HG03521 (cell line): ENCODE measurements around the gene USB1.

Experiments used
- ATAC-seq: cut with Tn5 transposase; IDR thresholded peaks from one replicate; pipeline ENCODE4 v1.9.1; 2021; ENCODE audit warnings: mild to moderate bottlenecking, moderate library complexity; ENCODE audit not compliant: unreplicated experiment

The USB1 gene

GRCh38 chr16:58030136-58030840 lies 29.1 kb downstream of the USB1 start:
- no peak for ATAC-seq

- ATAC-seq: no peak
These were observed 30.0 kb downstream of the USB1 start for GRCh38 chr16:58031016-58031800.

- ATAC-seq: no peak
These were observed 31.6 kb downstream of the USB1 start for GRCh38 chr16:58032710-58033293.

GRCh38 chr16:58034128-58034685 lies 33.0 kb downstream of the USB1 start:
- ATAC-seq: no peak

- ATAC-seq: no peak
These were observed 33.6 kb downstream of the USB1 start for GRCh38 chr16:58034774-58035173.

GRCh38 chr16:58035356-58036170 lies 34.4 kb downstream of the USB1 start:
- ATAC-seq: no peak

GRCh38 chr16:58036943-58037342 lies 35.7 kb downstream of the USB1 start:
- no peak for ATAC-seq

GRCh38 chr16:58037365-58038057 lies 36.3 kb downstream of the USB1 start:
- ATAC-seq: no peak

- ATAC-seq: no peak
These were observed 37.0 kb downstream of the USB1 start for GRCh38 chr16:58038219-58038641.

- no peak for ATAC-seq
These were observed 38.8 kb downstream of the USB1 start for GRCh38 chr16:58039829-58040495.

GRCh38 chr16:58040496-58040846 lies 39.3 kb downstream of the USB1 start:
- no peak for ATAC-seq

GRCh38 chr16:58040945-58041627 lies 39.9 kb downstream of the USB1 start:
- ATAC-seq: no peak

GRCh38 chr16:58041628-58041955 lies 40.4 kb downstream of the USB1 start:
- no peak for ATAC-seq

GRCh38 chr16:58042001-58042885 lies 41.0 kb downstream of the USB1 start:
- ATAC-seq: no peak

- ATAC-seq: no peak
These were observed 41.8 kb downstream of the USB1 start for GRCh38 chr16:58042886-58043515.

GRCh38 chr16:58043571-58044155 lies 42.5 kb downstream of the USB1 start:
- ATAC-seq: no peak

- ATAC-seq: no peak
These were observed 43.2 kb downstream of the USB1 start for GRCh38 chr16:58044266-58045019.
